HepG2 (cell line): ENCODE results near the gene NKD1. TPM values are rescaled to one million over a fixed set of nuclear protein-coding genes. Genes with fewer than 3 reads are reported as not detected.

Source experiments
- ATAC-seq: fragments of 200-7000 bp; cut with Tn5 transposase; 3 replicates; pipeline ENCODE4 v1.9.1; 2020; ENCODE audit warnings: mild to moderate bottlenecking, moderate library complexity
- BruUV-seq: library from RNA; stranded (reverse); fragments of 400-500 nt; replicated peaks from 2 replicates; lab custom pipeline; 2021; lab: Mats Ljungman, UMichigan
- CTCF ChIA-PET: fragments of 300-600 bp; formaldehyde crosslinking; extraction: SDS; loops from one replicate; lab custom pipeline; 2021; ENCODE audit warnings: low total read pairs, inconsistent platforms, low intra/inter-chr PET ratio; lab: Yijun Ruan, JAX
- POLR2A ChIA-PET: fragments of 350-600 bp; sonication (Branson Sonifier 250); formaldehyde crosslinking; loops from one replicate; lab custom pipeline; 2020; ENCODE audit warnings: antibody characterized with exemption, inconsistent platforms; lab: Yijun Ruan, JAX
- DNase-seq: peaks from one replicate; pipeline ENCODE4 v3.0.0-alpha.2; 2015; ENCODE audit warnings: low spot score
- FAIRE-seq: peaks from 3 replicates; lab custom pipeline; 2011; peaks lifted over from hg19 to GRCh38; lab: Jason Lieb, UNC
- H2AFZ ChIP-seq: one replicate; pipeline ENCODE4 v1.6.1; 2011; ENCODE audit warnings: low read length, inconsistent platforms
- H3K27ac ChIP-seq: fragments of 300-600 bp; 3 replicates; pipeline ENCODE4 v1.8.0; 2011; ENCODE audit warnings: mixed run types, mild to moderate bottlenecking, mixed read lengths, low read length, inconsistent platforms; ENCODE audit not compliant: insufficient read depth; ENCODE audit errors: extremely low read length
- H3K27me3 ChIP-seq, 2 experiments: fragments of 200-600 bp in 1 of 2; 2 replicates in 1 of 2; 3 replicates in 1 of 2; pipeline versions ENCODE4 v1.6.0 to v1.8.0; 2011; ENCODE audit warnings: low read length in 2 of 2, mild to moderate bottlenecking in 2 of 2, moderate library complexity in 2 of 2, inconsistent platforms in 1 of 2; ENCODE audit not compliant: insufficient read depth in 2 of 2, control insufficient read depth in 1 of 2
- H3K36me3 ChIP-seq, 2 experiments: fragments of 200-600 bp in 1 of 2; replicated peaks in 1 of 2; 2 replicates in 1 of 2; 3 replicates in 1 of 2; pipeline versions ENCODE4 v1.5.1 to v1.8.0; 2011; ENCODE audit warnings: low read length in 2 of 2, inconsistent platforms in 1 of 2; ENCODE audit not compliant: insufficient read depth in 2 of 2, control insufficient read depth in 1 of 2
- H3K4me1 ChIP-seq: 2 replicates; pipeline ENCODE4 v1.5.1; 2012; ENCODE audit warnings: low read length, inconsistent platforms; ENCODE audit not compliant: insufficient read depth
- H3K4me2 ChIP-seq: 2 replicates; pipeline ENCODE4 v1.6.0; 2011; ENCODE audit warnings: low read depth, low read length, inconsistent platforms
- H3K4me3 ChIP-seq, 3 experiments: fragments of 200-600 bp in 1 of 3; sonication (generic), shearing (Covaris generic) in 1 of 3; replicated peaks in 1 of 3; 2 replicates each; pipeline ENCODE4 v1.5.1; 2011 to 2016; ENCODE audit warnings: low read length in 3 of 3, inconsistent platforms in 2 of 3, low read depth in 2 of 3, mild to moderate bottlenecking in 2 of 3, control low read depth in 1 of 3, mixed read lengths in 1 of 3; ENCODE audit not compliant: insufficient read depth in 1 of 3
- H3K79me2 ChIP-seq: one replicate; pipeline ENCODE4 v1.6.1; 2011; ENCODE audit warnings: low read length, inconsistent platforms; ENCODE audit not compliant: insufficient read depth
- H3K9ac ChIP-seq: 2 replicates; pipeline ENCODE4 v1.6.0; 2011; ENCODE audit warnings: mild to moderate bottlenecking, low read depth, low read length, inconsistent platforms; ENCODE audit not compliant: insufficient read depth
- H3K9me3 ChIP-seq: 2 replicates; pipeline ENCODE4 v1.5.1; 2012; ENCODE audit warnings: mild to moderate bottlenecking, low read length
- H4K20me1 ChIP-seq: 2 replicates; pipeline ENCODE4 v1.6.0; 2011; ENCODE audit warnings: inconsistent platforms, mild to moderate bottlenecking, low read length, moderate library complexity; ENCODE audit not compliant: insufficient read depth
- CBX2 ChIP-seq, 2 experiments: fragments of 200-600 bp in 1 of 2; sonication (generic); formaldehyde crosslinking in 1 of 2; IDR thresholded peaks; 2 replicates each; pipeline versions ENCODE4 v1.7.0 to v1.8.1; 2018 to 2022; ENCODE audit warnings: low read depth in 2 of 2, low read length in 1 of 2, mild to moderate bottlenecking in 1 of 2, missing genetic modification reagents in 1 of 2
- ELF4 ChIP-seq: sonication (generic); formaldehyde crosslinking; IDR thresholded peaks from 2 replicates; pipeline ENCODE4 v1.5.0; 2020; ENCODE audit warnings: missing genetic modification reagents, mild to moderate bottlenecking, moderate library complexity, borderline replicate concordance
- FOSL2 ChIP-seq: sonication (generic); formaldehyde crosslinking; IDR thresholded peaks from 2 replicates; pipeline ENCODE4 v1.4.0; 2020; ENCODE audit warnings: missing genetic modification reagents
- HNRNPH1 ChIP-seq: fragments of 200-400 bp; formaldehyde crosslinking; optimal IDR thresholded peaks from 2 replicates; pipeline ENCODE3; 2017; ENCODE audit warnings: mild to moderate bottlenecking, low read depth, low read length
- HOXA3 ChIP-seq: sonication (generic); formaldehyde crosslinking; IDR thresholded peaks from 2 replicates; pipeline ENCODE4 v1.5.0; 2020; ENCODE audit warnings: missing genetic modification reagents
- REXO4 ChIP-seq: sonication (generic); formaldehyde crosslinking; IDR thresholded peaks from 2 replicates; pipeline ENCODE4 v1.8.0; 2022; ENCODE audit warnings: missing genetic modification reagents, mild to moderate bottlenecking, borderline replicate concordance
- SIX1 ChIP-seq: sonication (generic); formaldehyde crosslinking; IDR thresholded peaks from 2 replicates; pipeline ENCODE4 v1.4.0; 2020; ENCODE audit warnings: missing genetic modification reagents, borderline replicate concordance
- SIX4 ChIP-seq: sonication (generic); formaldehyde crosslinking; IDR thresholded peaks from 2 replicates; pipeline ENCODE4 v1.4.0; 2020; ENCODE audit warnings: missing genetic modification reagents
- SP4 ChIP-seq: sonication (generic); formaldehyde crosslinking; IDR thresholded peaks from 2 replicates; pipeline ENCODE4 v1.8.1; 2023; ENCODE audit warnings: mild to moderate bottlenecking, missing genetic modification reagents
- SSRP1 ChIP-seq: IDR thresholded peaks from 2 replicates; pipeline ENCODE4 v1.6.1; 2016; ENCODE audit warnings: control low read depth
- TGIF2 ChIP-seq: IDR thresholded peaks from 2 replicates; pipeline ENCODE4 v1.6.1; 2016; ENCODE audit warnings: control low read depth, missing compliant biosample characterization
- ZNF235 ChIP-seq: sonication (generic); formaldehyde crosslinking; IDR thresholded peaks from 2 replicates; pipeline ENCODE4 v1.8.1; 2023; ENCODE audit warnings: mild to moderate bottlenecking, missing genetic modification reagents, borderline replicate concordance
- ZNF552 ChIP-seq: sonication (generic); formaldehyde crosslinking; IDR thresholded peaks from 2 replicates; pipeline ENCODE4 v1.9.0; 2022; ENCODE audit warnings: missing genetic modification reagents, mild to moderate bottlenecking, borderline replicate concordance
- WGBS: methylation state at CpG from one replicate; pipeline ENCODE4 v1.1.6; 2017; ENCODE audit warnings: low lambda C conversion rate; 5-methylcytosine and 5-hydroxymethylcytosine counted together
- in situ Hi-C: cut with HindIII; loops from 2 replicates; pipeline ENCODE4 v1.10.0; 2017; ENCODE audit warnings: low pct_unique_long_range_greater_than_20kb; ENCODE audit not compliant: extremely low pct_ligation_motif_present
- intact Hi-C: fragments of 100-400 bp; cut with micrococcal nuclease; formaldehyde crosslinking; loops from one replicate; pipeline ENCODE4 v1.10.0; 2022; ENCODE audit not compliant: unreplicated experiment
- polyA plus RNA-seq, 8 experiments: library from polyadenylated mRNA; depleted of rRNA in 3 of 8; stranded (reverse) in 7 of 8; unstranded in 1 of 8; fragments of >200 nt; fragmentation: Illumina TruSeq in 4 of 8; extraction: Trizol in 4 of 8; gene quantifications; 2 replicates each; pipeline versions ENCODE4 v1.2.1 to v1.2.3, GENCODE V29; 2011 to 2016; ENCODE audit warnings: low read depth in 4 of 8, missing spikeins in 1 of 8, mixed read lengths in 1 of 8; ENCODE audit not compliant: insufficient read depth in 1 of 8
- total RNA-seq, 5 experiments: library from RNA; depleted of rRNA; stranded (reverse); fragments of >200 nt; fragmentation: Illumina TruSeq; extraction: Trizol; gene quantifications; 2 replicates each; pipeline ENCODE4 v1.2.3, GENCODE V29; 2016; ENCODE audit warnings: low read depth in 1 of 5
- TF ChIP-seq, protein P1 (sequence below): sonication (generic); formaldehyde crosslinking; IDR thresholded peaks from 2 replicates; pipeline ENCODE4 v1.4.0; 2020; ENCODE audit warnings: low read depth, mild to moderate bottlenecking, missing genetic modification reagents
- TF ChIP-seq, protein P2 (sequence below): sonication (generic); formaldehyde crosslinking; IDR thresholded peaks from 2 replicates; pipeline ENCODE4 v1.5.1; 2020; ENCODE audit warnings: mild to moderate bottlenecking, missing genetic modification reagents, borderline replicate concordance

Gene NKD1
- total and polyA plus RNA-seq, 2 of the 13 experiments (the other 11 are each of a cell fraction or from before 2014, with no cell fraction given): 70.4 to 121 TPM

DNA sequence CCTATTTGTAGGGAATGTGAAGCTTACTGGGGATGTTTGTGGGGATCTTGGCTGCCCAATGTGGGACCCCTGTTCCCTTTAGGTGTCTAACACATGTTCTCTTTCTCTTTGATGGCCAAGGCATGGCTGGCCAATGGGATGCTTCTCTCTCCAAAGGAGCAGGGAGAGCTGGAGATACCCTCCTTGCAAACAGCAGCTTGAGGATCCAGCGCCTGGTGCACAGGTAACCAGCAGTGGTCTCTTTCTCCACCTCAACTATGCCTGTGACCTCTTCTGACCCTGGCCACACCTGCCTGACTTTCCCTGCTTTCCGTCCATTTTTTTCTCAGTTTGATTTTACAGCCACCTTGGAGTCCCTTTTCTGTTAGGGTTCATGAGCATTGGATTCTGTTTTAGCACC is 16.8 kb upstream of the NKD1 start (continued):
- TF ChIP-seq HOXA3 (no peak), REXO4 (CRISPR knock-in tag) (no peak), SIX1 (0 out of 2 replicates have a peak, but pooled peaks have one; percentile 21), ZNF235 (CRISPR knock-in tag) (no peak), TGIF2 (CRISPR knock-in tag) (no peak), ZNF552 (CRISPR knock-in tag) (0 out of 2 replicates have a peak, but pooled peaks have one; percentile 40), FOSL2 (CRISPR knock-in tag) (0 out of 2 replicates have a peak, but pooled peaks have one; percentile 5), SSRP1 (0 out of 2 replicates have a peak, but pooled peaks have one; percentile 10), CBX2 (IDR thresholded peaks at IDR 0.05; ENCODE audit: low read depth, low read length) (no peak), CBX2 (CRISPR knock-in tag; IDR thresholded peaks at IDR 0.05; ENCODE audit: low read depth) (no peak), ELF4 (CRISPR knock-in tag) (no peak), SP4 (0 out of 2 replicates have a peak, but pooled peaks have one; percentile 4), HNRNPH1 (no peak), SIX4 (CRISPR knock-in tag) (no peak)
- TF ChIP-seq, protein P1, sequence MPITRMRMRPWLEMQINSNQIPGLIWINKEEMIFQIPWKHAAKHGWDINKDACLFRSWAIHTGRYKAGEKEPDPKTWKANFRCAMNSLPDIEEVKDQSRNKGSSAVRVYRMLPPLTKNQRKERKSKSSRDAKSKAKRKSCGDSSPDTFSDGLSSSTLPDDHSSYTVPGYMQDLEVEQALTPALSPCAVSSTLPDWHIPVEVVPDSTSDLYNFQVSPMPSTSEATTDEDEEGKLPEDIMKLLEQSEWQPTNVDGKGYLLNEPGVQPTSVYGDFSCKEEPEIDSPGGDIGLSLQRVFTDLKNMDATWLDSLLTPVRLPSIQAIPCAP (CRISPR knock-in tag): no peak

DNA sequence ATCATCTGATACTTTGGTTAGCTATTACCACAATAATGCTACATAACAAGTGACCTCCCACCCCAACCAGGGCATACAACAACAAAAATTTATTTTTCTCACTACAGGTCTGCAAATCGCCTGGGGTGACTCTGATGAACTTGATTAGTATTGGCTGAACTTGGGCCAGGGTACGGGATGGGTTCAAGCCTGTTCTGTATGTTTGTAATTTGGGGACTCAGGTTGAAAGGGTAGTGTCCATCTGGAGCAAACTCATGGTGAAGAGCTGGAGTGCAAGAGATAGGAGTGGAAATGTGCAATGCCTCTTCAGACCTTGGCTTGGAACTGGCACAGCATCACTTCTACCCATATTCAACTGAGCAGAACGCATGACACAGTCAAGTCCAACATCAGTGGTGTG is 16.3 kb upstream of the NKD1 start:
- peak overlapping the region; percentile 74 for H3K27ac ChIP-seq
- peaks cover 2% of the 10 kb centered on the region for H3K79me2 ChIP-seq
- WGBS: 93% methylated on average over 3 of the region's 3 CpGs
- BruUV-seq: no TSS peak
- in situ Hi-C loops: no loop called here
- no peak overlapping the region for H3K4me3 ChIP-seq
- ChIA-PET POLR2A (interaction anchor here (1.7 to 4.9 kb wide), 5 partner anchors 9 to 159 kb away, joined by 6 to 68 read pairs (median 28); partner anchors contain the start of gene NKD1), CTCF (no interaction called here)
- H4K20me1 ChIP-seq: no peaks in the 10 kb centered on the region
- H3K36me3 ChIP-seq: peaks cover 3 to 5% of the 10 kb centered on the region in 2 experiments; a peak in 4 of 5 replicates
- no peak overlapping the region for H2AFZ ChIP-seq
- FAIRE-seq (no peak), DNase-seq (no peak), ATAC-seq (no peak)
- no peak overlapping the region for H3K4me2 ChIP-seq
- intact Hi-C loops: no loop called here
- no peak overlapping the region for H3K9ac ChIP-seq
- peaks cover 19% of the 10 kb centered on the region for H3K9me3 ChIP-seq
- H3K4me1 ChIP-seq: peaks cover 63% of the 10 kb centered on the region
- H3K27me3 ChIP-seq: no peaks in the 10 kb centered on the region
- TF ChIP-seq, protein P2, sequence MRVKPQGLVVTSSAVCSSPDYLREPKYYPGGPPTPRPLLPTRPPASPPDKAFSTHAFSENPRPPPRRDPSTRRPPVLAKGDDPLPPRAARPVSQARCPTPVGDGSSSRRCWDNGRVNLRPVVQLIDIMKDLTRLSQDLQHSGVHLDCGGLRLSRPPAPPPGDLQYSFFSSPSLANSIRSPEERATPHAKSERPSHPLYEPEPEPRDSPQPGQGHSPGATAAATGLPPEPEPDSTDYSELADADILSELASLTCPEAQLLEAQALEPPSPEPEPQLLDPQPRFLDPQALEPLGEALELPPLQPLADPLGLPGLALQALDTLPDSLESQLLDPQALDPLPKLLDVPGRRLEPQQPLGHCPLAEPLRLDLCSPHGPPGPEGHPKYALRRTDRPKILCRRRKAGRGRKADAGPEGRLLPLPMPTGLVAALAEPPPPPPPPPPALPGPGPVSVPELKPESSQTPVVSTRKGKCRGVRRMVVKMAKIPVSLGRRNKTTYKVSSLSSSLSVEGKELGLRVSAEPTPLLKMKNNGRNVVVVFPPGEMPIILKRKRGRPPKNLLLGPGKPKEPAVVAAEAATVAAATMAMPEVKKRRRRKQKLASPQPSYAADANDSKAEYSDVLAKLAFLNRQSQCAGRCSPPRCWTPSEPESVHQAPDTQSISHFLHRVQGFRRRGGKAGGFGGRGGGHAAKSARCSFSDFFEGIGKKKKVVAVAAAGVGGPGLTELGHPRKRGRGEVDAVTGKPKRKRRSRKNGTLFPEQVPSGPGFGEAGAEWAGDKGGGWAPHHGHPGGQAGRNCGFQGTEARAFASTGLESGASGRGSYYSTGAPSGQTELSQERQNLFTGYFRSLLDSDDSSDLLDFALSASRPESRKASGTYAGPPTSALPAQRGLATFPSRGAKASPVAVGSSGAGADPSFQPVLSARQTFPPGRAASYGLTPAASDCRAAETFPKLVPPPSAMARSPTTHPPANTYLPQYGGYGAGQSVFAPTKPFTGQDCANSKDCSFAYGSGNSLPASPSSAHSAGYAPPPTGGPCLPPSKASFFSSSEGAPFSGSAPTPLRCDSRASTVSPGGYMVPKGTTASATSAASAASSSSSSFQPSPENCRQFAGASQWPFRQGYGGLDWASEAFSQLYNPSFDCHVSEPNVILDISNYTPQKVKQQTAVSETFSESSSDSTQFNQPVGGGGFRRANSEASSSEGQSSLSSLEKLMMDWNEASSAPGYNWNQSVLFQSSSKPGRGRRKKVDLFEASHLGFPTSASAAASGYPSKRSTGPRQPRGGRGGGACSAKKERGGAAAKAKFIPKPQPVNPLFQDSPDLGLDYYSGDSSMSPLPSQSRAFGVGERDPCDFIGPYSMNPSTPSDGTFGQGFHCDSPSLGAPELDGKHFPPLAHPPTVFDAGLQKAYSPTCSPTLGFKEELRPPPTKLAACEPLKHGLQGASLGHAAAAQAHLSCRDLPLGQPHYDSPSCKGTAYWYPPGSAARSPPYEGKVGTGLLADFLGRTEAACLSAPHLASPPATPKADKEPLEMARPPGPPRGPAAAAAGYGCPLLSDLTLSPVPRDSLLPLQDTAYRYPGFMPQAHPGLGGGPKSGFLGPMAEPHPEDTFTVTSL (CRISPR knock-in tag): 0 out of 2 replicates have a peak, but pooled peaks have one; percentile 24
